Measurements from ENCODE around the gene TRIM71. TPM values are rescaled to one million over a fixed set of nuclear protein-coding genes. Genes with fewer than 3 reads are reported as not detected.

The TRIM71 gene
- polyA plus RNA-seq, 1 donor (not counting 4 experiments of a cell fraction or from before 2014, with no cell fraction given), result not detected

DNA sequence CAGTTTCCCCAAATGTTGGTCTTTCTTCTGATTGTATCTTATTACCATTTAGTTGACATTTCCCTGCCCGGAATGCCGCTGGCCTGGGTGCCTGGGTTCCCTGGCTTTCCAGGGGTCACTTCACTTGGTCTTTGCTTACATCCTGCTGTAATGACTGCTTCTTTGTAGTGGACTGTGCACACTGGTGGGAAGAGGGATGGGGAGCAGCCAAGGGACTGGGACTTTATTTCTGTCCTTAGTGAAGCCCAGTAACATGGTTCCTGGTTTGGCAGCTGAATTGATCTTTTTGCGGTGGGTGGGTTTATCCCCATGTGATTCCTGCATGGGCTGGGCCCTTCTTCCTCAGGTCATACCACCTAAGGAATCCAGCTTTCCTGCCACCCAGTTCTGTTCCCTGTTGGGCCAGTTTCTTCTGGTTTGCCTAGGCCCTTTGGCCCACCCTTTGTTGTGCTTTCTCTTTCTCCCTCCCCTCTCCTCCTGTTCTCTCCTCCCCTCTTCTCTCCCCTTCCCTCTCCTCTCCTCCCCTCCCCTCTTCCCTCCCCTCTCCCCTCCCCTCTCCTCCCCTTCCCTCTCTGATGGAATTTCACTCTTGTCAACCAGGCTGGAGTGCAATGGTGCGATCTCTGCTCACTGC, 41.9 kb downstream of the TRIM71 start:
- no peaks in the 10 kb centered on the region for H3K9me3 ChIP-seq (ENCODE audit: control insufficient read depth, low read depth, low read length)
- H3K36me3 ChIP-seq (ENCODE audit: control insufficient read depth in 2 of 2, extremely low read depth in 1 of 2, insufficient read depth in 2 of 2, low read length in 2 of 2), result no peaks in the 10 kb centered on the region
- H3K9ac ChIP-seq (ENCODE audit: control insufficient read depth, extremely low read depth, insufficient read depth, low read length), result no peak overlapping the region
- H3K4me3 ChIP-seq (ENCODE audit: control insufficient read depth in 2 of 3, extremely low read depth in 1 of 3, insufficient read depth in 2 of 3, low read depth in 1 of 3, low read length in 3 of 3), result no peak overlapping the region
- H4K20me1 ChIP-seq (ENCODE audit: control insufficient read depth, extremely low read depth, insufficient read depth, low read length), result no peaks in the 10 kb centered on the region
- FAIRE-seq (no peak), DNase-seq (ENCODE audit: low read depth, low spot score) (no peak)
- H3K4me2 ChIP-seq (ENCODE audit: control insufficient read depth, extremely low read depth, insufficient read depth, low read depth, low read length), result no peak overlapping the region
- no peaks in the 10 kb centered on the region for H3K9me1 ChIP-seq (ENCODE audit: control insufficient read depth, extremely low read depth, insufficient read depth, low read length)
- dilution Hi-C loops (cut with MboI; ENCODE audit: extremely low pct_ligation_motif_present, low sequenced_read_pairs), result no loop called here
- H3K4me1 ChIP-seq (ENCODE audit: control insufficient read depth, extremely low read depth, insufficient read depth, low read length), result no peaks in the 10 kb centered on the region
- TF ChIP-seq, protein P1, sequence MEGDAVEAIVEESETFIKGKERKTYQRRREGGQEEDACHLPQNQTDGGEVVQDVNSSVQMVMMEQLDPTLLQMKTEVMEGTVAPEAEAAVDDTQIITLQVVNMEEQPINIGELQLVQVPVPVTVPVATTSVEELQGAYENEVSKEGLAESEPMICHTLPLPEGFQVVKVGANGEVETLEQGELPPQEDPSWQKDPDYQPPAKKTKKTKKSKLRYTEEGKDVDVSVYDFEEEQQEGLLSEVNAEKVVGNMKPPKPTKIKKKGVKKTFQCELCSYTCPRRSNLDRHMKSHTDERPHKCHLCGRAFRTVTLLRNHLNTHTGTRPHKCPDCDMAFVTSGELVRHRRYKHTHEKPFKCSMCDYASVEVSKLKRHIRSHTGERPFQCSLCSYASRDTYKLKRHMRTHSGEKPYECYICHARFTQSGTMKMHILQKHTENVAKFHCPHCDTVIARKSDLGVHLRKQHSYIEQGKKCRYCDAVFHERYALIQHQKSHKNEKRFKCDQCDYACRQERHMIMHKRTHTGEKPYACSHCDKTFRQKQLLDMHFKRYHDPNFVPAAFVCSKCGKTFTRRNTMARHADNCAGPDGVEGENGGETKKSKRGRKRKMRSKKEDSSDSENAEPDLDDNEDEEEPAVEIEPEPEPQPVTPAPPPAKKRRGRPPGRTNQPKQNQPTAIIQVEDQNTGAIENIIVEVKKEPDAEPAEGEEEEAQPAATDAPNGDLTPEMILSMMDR (optimal IDR thresholded peaks at IDR 0.05 in 1 of 3, IDR thresholded peaks at IDR 0.05 in 1 of 3, conservative IDR thresholded peaks at IDR 0.05 in 1 of 3; ENCODE audit: extremely low read depth in 1 of 3, insufficient read depth in 2 of 3, low read length in 3 of 3), result no peak
- no peak for TF ChIP-seq EZH2 (IDR thresholded peaks at IDR 0.05; ENCODE audit: low read length)
- H3K27me3 ChIP-seq (ENCODE audit: control insufficient read depth, extremely low read depth, insufficient read depth, low read length), result no peaks in the 10 kb centered on the region
- H3K79me2 ChIP-seq (ENCODE audit: control insufficient read depth, insufficient read depth, low read length), result no peaks in the 10 kb centered on the region
- no peak overlapping the region for H2AFZ ChIP-seq (ENCODE audit: control insufficient read depth, low read length)
- no peak overlapping the region for H3K27ac ChIP-seq (ENCODE audit: control insufficient read depth, insufficient read depth, low read length)

DNA sequence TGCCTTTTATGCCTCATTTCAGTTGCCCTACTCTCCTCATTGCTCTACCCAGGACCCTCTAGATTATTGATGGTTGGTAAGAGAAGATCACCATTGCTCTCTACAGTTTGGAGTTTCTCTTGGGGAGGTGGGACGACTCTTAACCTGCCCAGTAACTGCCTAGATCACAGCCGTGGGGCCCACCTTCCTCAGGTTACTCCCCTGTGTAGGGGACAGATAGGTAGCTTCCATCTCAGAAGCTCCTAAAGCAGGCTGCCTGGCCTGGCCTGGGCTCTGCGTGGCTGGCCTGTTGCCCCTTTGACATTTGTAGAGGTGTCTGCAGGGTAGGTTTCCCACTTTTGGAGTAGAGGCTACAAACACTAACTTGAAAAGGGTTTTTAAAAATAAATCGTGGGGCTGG, 42.7 kb downstream of the TRIM71 start:
- no peak overlapping the region for H3K4me2 ChIP-seq (ENCODE audit: control insufficient read depth, extremely low read depth, insufficient read depth, low read depth, low read length)
- H4K20me1 ChIP-seq (ENCODE audit: control insufficient read depth, extremely low read depth, insufficient read depth, low read length), result no peaks in the 10 kb centered on the region
- TF ChIP-seq EZH2 (IDR thresholded peaks at IDR 0.05; ENCODE audit: low read length), result no peak
- TF ChIP-seq, protein P1 (optimal IDR thresholded peaks at IDR 0.05 in 1 of 3, IDR thresholded peaks at IDR 0.05 in 1 of 3, conservative IDR thresholded peaks at IDR 0.05 in 1 of 3; ENCODE audit: extremely low read depth in 1 of 3, insufficient read depth in 2 of 3, low read length in 3 of 3), result no peak
- H2AFZ ChIP-seq (ENCODE audit: control insufficient read depth, low read length), result no peak overlapping the region
- H3K27me3 ChIP-seq (ENCODE audit: control insufficient read depth, extremely low read depth, insufficient read depth, low read length), result no peaks in the 10 kb centered on the region
- no peak for FAIRE-seq
- no peak overlapping the region for H3K4me3 ChIP-seq (ENCODE audit: control insufficient read depth in 2 of 3, extremely low read depth in 1 of 3, insufficient read depth in 2 of 3, low read depth in 1 of 3, low read length in 3 of 3)
- H3K9ac ChIP-seq (ENCODE audit: control insufficient read depth, extremely low read depth, insufficient read depth, low read length), result no peak overlapping the region
- H3K9me3 ChIP-seq (ENCODE audit: control insufficient read depth, low read depth, low read length), result no peaks in the 10 kb centered on the region
- no peak overlapping the region for H3K27ac ChIP-seq (ENCODE audit: control insufficient read depth, insufficient read depth, low read length)
- dilution Hi-C loops (cut with MboI; ENCODE audit: extremely low pct_ligation_motif_present, low sequenced_read_pairs), result no loop called here
- no peaks in the 10 kb centered on the region for H3K36me3 ChIP-seq (ENCODE audit: control insufficient read depth in 2 of 2, extremely low read depth in 1 of 2, insufficient read depth in 2 of 2, low read length in 2 of 2)
- no peaks in the 10 kb centered on the region for H3K4me1 ChIP-seq (ENCODE audit: control insufficient read depth, extremely low read depth, insufficient read depth, low read length)
- no peak for DNase-seq (ENCODE audit: low read depth, low spot score)
- H3K79me2 ChIP-seq (ENCODE audit: control insufficient read depth, insufficient read depth, low read length), result no peaks in the 10 kb centered on the region
- H3K9me1 ChIP-seq (ENCODE audit: control insufficient read depth, extremely low read depth, insufficient read depth, low read length), result no peaks in the 10 kb centered on the region

All from keratinocyte (primary cell).